Stimulated activated effector memory CD8-positive, alpha-beta T cell treated with anti-CD3 and anti-CD28 coated beads, Interleukin-12 subunit alpha, Interleukin-12 subunit beta, amount 100 ng/mL, for 72 hours (primary cell): ENCODE results near the gene LRRC4.

Experiments used
- ATAC-seq: fragments of 150-1000 bp; cut with Tn5 transposase; 2 replicates; pipeline ENCODE4 v1.10.0; 2021
- DNase-seq, 2 donors: peaks; one replicate each; pipeline ENCODE4 v3.0.0; 2021 to 2022; ENCODE audit warnings: low spot score in 2 of 2
- H3K27ac Mint-ChIP-seq: one replicate; pipeline ENCODE4 v1.8.0; 2022; ENCODE audit warnings: mild to moderate bottlenecking, mixed read lengths
- H3K36me3 Mint-ChIP-seq: one replicate; pipeline ENCODE4 v1.8.0; 2022; ENCODE audit warnings: mild to moderate bottlenecking, mixed read lengths
- H3K4me1 Mint-ChIP-seq: one replicate; pipeline ENCODE4 v1.8.0; 2022; ENCODE audit warnings: mixed read lengths
- H3K4me3 Mint-ChIP-seq: one replicate; pipeline ENCODE4 v1.8.0; 2022; ENCODE audit warnings: mild to moderate bottlenecking, mixed read lengths
- H3K9me3 Mint-ChIP-seq: one replicate; pipeline ENCODE4 v1.8.0; 2022; ENCODE audit warnings: mixed read lengths

Gene LRRC4

DNA sequence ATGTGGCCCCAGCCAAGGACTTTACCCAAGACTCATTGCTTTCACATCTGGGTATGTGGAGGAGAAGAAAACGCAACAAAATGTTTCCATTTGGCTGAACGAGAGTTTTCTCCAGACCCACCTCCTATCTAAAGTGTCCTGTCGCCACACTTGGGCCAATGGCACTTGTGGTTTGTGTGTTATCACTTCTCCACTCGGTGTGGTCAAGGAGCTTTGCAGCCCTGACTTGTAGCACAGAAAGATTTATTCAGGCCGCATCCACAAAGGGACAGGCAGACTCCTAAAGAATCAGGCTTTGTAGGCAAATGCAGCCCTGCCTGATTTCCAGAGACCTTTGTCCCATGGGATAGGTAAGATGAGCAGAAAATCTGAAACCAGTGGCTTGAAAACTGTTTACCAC is 12.8 kb upstream of the LRRC4 start:
- H3K27ac Mint-ChIP-seq, result no peak overlapping the region
- DNase-seq, result no peak
- no peak for ATAC-seq
- H3K9me3 Mint-ChIP-seq, result no peaks in the 10 kb centered on the region
- peaks cover 24% of the 10 kb centered on the region for H3K36me3 Mint-ChIP-seq
- no peak overlapping the region for H3K4me3 Mint-ChIP-seq
- H3K4me1 Mint-ChIP-seq, result peaks cover 27% of the 10 kb centered on the region

GRCh38 chr7:128042012-128042411 is 10.8 kb upstream of the LRRC4 start:
- DNase-seq, result no peak
- ATAC-seq, result no peak
- no peaks in the 10 kb centered on the region for H3K9me3 Mint-ChIP-seq
- H3K4me3 Mint-ChIP-seq, result no peak overlapping the region
- peaks cover 29% of the 10 kb centered on the region for H3K4me1 Mint-ChIP-seq
- H3K36me3 Mint-ChIP-seq, result peaks cover 19% of the 10 kb centered on the region
- no peak overlapping the region for H3K27ac Mint-ChIP-seq

DNA sequence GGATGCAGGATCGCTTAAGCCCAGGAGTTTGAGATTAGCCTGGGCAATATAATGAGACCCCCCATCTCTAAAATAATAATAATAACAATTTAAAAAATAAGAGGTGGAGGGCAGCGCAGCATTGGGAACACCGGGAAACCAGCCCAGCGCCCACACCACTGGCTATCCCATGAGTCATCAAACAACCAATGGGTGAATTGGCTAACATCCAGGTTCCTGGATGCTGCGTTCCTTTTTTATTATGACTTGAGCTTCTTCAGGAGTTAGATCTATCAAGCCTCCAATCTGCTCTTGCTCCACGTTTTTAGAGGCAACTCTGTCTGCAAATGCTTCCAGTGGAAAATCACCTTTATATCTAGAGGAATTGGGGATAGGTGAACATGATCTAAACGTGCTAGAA is 10.0 kb upstream of the LRRC4 start:
- H3K36me3 Mint-ChIP-seq, result peaks cover 19% of the 10 kb centered on the region
- H3K4me3 Mint-ChIP-seq, result no peak overlapping the region
- H3K4me1 Mint-ChIP-seq, result peaks cover 30% of the 10 kb centered on the region
- H3K9me3 Mint-ChIP-seq, result no peaks in the 10 kb centered on the region
- ATAC-seq (no peak), DNase-seq (no peak)
- no peak overlapping the region for H3K27ac Mint-ChIP-seq

DNA sequence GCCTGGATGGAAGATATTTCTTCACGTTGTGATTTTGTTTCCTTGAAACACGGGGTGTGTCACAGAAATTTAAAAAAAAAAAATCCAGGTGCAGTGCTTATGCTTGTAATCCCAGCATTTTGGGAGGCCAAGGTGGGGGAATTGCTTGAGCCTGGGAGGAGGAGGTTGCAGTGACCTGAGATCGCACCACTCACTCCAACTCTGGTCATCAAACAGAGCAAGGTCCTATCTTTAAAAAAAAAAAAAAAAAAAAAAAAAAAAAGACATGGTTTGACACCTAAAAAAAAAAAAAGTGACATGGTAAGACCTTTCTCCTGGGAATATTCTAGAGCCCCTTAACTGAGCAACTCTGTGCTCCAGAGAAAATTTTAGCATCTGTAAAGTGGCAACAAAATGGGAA is 9.0 kb upstream of the LRRC4 start:
- H3K4me1 Mint-ChIP-seq, result peaks cover 27% of the 10 kb centered on the region

DNA sequence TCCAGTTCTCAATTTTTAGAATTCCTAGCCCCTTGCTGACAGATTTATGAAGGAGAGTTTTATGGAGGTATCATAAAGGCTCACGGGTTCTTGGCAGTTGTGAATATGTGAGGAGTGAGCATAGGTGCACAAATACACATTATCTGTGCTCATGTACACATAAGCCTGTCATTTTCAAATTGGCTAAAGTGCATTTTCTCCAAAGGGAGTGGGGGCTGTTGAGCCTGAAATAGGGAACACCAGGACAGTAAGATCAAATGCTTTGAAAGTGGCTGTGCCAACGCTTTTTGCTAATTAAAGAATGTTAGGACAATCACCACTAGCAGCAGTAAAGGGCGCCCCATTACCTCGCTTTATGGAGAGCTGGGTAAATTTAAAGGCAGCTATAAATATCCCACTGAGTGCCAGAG is 8.3 kb upstream of the LRRC4 start:
- H3K4me3 Mint-ChIP-seq, result no peak overlapping the region
- H3K9me3 Mint-ChIP-seq, result no peaks in the 10 kb centered on the region
- H3K27ac Mint-ChIP-seq, result no peak overlapping the region
- no peak for ATAC-seq
- no peak for DNase-seq
- peaks cover 21% of the 10 kb centered on the region for H3K4me1 Mint-ChIP-seq
- H3K36me3 Mint-ChIP-seq, result peaks cover 15% of the 10 kb centered on the region

More for the DNA sequence above, 9.0 kb upstream of the LRRC4 start:
- Mint-ChIP-seq H3K4me3 (no peak overlapping the region), H3K27ac (no peak overlapping the region), H3K9me3 (no peaks in the 10 kb centered on the region), H3K36me3 (peaks cover 19% of the 10 kb centered on the region)
- DNase-seq (no peak), ATAC-seq (no peak)

DNA sequence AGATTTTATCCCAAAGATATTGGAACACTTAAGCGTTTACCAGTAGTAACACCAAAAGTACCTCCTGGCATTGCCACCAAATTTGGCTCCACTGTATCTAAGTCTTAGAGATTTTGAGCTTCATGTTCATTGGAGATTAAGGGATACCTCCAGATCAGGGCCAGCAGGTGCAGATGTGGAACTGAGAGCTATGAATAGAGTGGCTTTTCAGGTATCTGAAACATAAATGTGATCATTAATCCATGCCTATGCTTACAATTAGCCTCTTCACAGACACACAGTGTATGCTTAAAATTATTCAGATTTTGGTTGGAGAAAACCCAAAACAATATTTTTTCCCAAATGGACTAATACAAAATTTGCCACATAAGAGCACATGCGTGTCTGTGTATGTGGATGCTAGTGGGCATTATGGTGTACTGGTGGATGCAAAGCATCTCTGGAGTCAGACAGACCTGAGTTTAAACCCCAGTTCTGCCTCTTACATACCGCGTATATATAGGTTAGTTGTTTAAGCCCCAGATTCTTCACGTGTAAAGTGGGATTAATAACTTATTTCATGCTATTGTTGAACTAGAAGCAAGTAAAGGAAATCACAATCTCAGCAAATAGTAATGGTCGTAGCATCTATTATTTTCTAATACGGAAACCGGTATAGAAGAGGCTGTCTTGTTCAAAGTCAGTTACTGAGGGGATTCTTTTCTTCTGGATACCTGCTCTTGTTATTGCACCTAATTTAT is 6.8 kb upstream of the LRRC4 start:
- Mint-ChIP-seq H3K27ac (no peak overlapping the region), H3K36me3 (peaks cover 7% of the 10 kb centered on the region), H3K9me3 (no peaks in the 10 kb centered on the region), H3K4me1 (peaks cover 11% of the 10 kb centered on the region), H3K4me3 (no peak overlapping the region)
- ATAC-seq (no peak), DNase-seq (no peak)

DNA sequence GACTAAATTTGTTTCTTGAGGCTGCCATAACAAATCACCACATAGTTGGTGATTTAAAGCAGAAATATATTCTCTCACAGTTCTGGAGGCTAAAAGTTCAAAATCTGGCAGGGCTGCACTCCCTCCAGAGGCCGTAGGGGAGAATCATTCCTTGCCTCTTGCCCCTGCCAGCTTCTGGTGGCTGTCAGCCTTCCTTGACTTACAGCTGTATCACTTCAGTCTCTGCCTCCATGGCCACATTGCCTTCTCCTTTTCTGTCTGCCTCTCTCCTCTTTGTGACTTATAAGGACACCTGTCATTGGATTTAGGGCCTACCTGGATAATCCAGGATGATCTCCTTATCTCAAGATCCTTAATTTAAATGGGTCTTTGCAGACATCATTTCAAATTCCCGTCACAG is 5.8 kb upstream of the LRRC4 start:
- Mint-ChIP-seq H3K4me1 (peaks cover 12% of the 10 kb centered on the region), H3K27ac (no peak overlapping the region), H3K9me3 (no peaks in the 10 kb centered on the region), H3K36me3 (peaks cover 7% of the 10 kb centered on the region), H3K4me3 (no peak overlapping the region)
- DNase-seq, result no peak
- no peak for ATAC-seq

- H3K36me3 Mint-ChIP-seq, result peaks cover 7% of the 10 kb centered on the region
- ATAC-seq (no peak), DNase-seq (no peak)
- H3K9me3 Mint-ChIP-seq, result no peaks in the 10 kb centered on the region
- H3K4me1 Mint-ChIP-seq, result peaks cover 17% of the 10 kb centered on the region
- H3K4me3 Mint-ChIP-seq, result no peak overlapping the region
- no peak overlapping the region for H3K27ac Mint-ChIP-seq
Measured at GRCh38 chr7:128036226-128036940, 5.1 kb upstream of the LRRC4 start.

- H3K27ac Mint-ChIP-seq, result no peak overlapping the region
- H3K4me3 Mint-ChIP-seq, result no peak overlapping the region
- peaks cover 15% of the 10 kb centered on the region for H3K4me1 Mint-ChIP-seq
Measured at GRCh38 chr7:128035712-128036111, 4.5 kb upstream of the LRRC4 start.

GRCh38 chr7:128034825-128035224 is 3.6 kb upstream of the LRRC4 start:
- Mint-ChIP-seq H3K4me1 (peaks cover 20% of the 10 kb centered on the region), H3K36me3 (peaks cover 2% of the 10 kb centered on the region), H3K4me3 (no peak overlapping the region), H3K9me3 (no peaks in the 10 kb centered on the region), H3K27ac (no peak overlapping the region)
- ATAC-seq, result no peak
- no peak for DNase-seq

More at GRCh38 chr7:128035712-128036111, 4.5 kb upstream of the LRRC4 start:
- DNase-seq, result no peak
- no peak for ATAC-seq
- H3K9me3 Mint-ChIP-seq, result no peaks in the 10 kb centered on the region
- H3K36me3 Mint-ChIP-seq, result peaks cover 2% of the 10 kb centered on the region

GRCh38 chr7:128033246-128033645 is 2.0 kb upstream of the LRRC4 start:
- peaks cover 16% of the 10 kb centered on the region for H3K36me3 Mint-ChIP-seq
- H3K4me1 Mint-ChIP-seq, result peaks cover 32% of the 10 kb centered on the region
- H3K4me3 Mint-ChIP-seq, result peak overlapping the region; percentile 23
- no peak for DNase-seq
- H3K9me3 Mint-ChIP-seq, result no peaks in the 10 kb centered on the region
- ATAC-seq, result no peak
- H3K27ac Mint-ChIP-seq, result no peak overlapping the region

GRCh38 chr7:128032605-128033235 is 1.5 kb upstream of the LRRC4 start:
- ATAC-seq (peak; percentile 24), DNase-seq (peak in 1 of 2 donors; percentile 50)
- Mint-ChIP-seq H3K36me3 (peaks cover 16% of the 10 kb centered on the region), H3K4me1 (peaks cover 32% of the 10 kb centered on the region), H3K4me3 (peak overlapping the region; percentile 23), H3K27ac (no peak overlapping the region), H3K9me3 (no peaks in the 10 kb centered on the region)

GRCh38 chr7:128031901-128032604 is 816 bp upstream of the LRRC4 start:
- ATAC-seq (peak; percentile 97), DNase-seq (peak; percentile 44 to 72)
- Mint-ChIP-seq H3K36me3 (peaks cover 16% of the 10 kb centered on the region), H3K4me3 (peak overlapping the region; percentile 74), H3K27ac (no peak overlapping the region), H3K9me3 (no peaks in the 10 kb centered on the region), H3K4me1 (peaks cover 33% of the 10 kb centered on the region)

GRCh38 chr7:128030263-128030653 is 979 bp downstream of the LRRC4 start:
- H3K4me1 Mint-ChIP-seq, result peaks cover 32% of the 10 kb centered on the region
- ATAC-seq (no peak), DNase-seq (no peak)
- H3K4me3 Mint-ChIP-seq, result peak overlapping the region; percentile 59
- no peak overlapping the region for H3K27ac Mint-ChIP-seq
- no peaks in the 10 kb centered on the region for H3K9me3 Mint-ChIP-seq
- peaks cover 22% of the 10 kb centered on the region for H3K36me3 Mint-ChIP-seq

GRCh38 chr7:128029405-128029995 is 1.7 kb downstream of the LRRC4 start:
- ATAC-seq (no peak), DNase-seq (no peak)
- Mint-ChIP-seq H3K4me3 (peak overlapping the region; percentile 59), H3K27ac (peak overlapping the region; percentile 43), H3K9me3 (no peaks in the 10 kb centered on the region), H3K36me3 (peaks cover 22% of the 10 kb centered on the region), H3K4me1 (peaks cover 32% of the 10 kb centered on the region)
